LNCAP (cell line): ENCODE results near the gene PPP2R5D.

ENCODE experiments used
- CTCF ChIP-seq: fragments of 450-650 bp; IDR thresholded peaks from 2 replicates; pipeline ENCODE4 v1.5.1; 2017; ENCODE audit warnings: mild to moderate bottlenecking

PPP2R5D gene

DNA sequence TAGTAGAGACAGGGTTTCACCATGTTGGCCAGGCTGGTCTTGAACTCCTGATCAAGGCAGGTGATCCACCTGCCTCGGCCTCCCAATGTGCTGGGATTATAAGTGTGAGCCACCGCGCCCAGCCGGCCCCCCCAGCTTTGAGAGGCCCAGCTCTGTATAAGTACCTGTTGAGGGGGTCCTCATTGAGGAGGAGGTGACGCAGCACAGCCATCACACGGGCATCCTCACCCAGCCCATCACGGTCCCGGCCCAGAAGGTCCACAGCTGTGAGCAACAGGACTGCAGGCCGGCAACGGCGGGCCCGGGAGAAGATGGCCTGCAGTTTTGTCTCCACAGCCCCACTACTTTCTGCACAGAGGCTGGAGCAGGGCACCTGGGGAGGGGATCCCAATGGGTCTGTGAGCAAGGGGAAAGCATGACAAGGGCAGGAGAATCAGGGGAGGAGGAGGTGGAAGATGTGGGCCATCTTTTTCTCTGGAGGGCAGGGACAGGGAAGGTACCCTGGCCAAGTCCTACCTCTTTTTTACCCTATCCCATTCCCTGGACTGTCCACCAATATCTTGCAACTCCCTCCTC lies 16.2 kb upstream of the PPP2R5D start:
- TF ChIP-seq CTCF, result no peak

- TF ChIP-seq CTCF, result no peak
Measured at GRCh38 chr6:42968783-42969182, 15.6 kb upstream of the PPP2R5D start.

- TF ChIP-seq CTCF, result no peak
Measured at GRCh38 chr6:42969431-42969830, 14.9 kb upstream of the PPP2R5D start.

GRCh38 chr6:42969934-42970333 lies 14.4 kb upstream of the PPP2R5D start:
- no peak for TF ChIP-seq CTCF

DNA sequence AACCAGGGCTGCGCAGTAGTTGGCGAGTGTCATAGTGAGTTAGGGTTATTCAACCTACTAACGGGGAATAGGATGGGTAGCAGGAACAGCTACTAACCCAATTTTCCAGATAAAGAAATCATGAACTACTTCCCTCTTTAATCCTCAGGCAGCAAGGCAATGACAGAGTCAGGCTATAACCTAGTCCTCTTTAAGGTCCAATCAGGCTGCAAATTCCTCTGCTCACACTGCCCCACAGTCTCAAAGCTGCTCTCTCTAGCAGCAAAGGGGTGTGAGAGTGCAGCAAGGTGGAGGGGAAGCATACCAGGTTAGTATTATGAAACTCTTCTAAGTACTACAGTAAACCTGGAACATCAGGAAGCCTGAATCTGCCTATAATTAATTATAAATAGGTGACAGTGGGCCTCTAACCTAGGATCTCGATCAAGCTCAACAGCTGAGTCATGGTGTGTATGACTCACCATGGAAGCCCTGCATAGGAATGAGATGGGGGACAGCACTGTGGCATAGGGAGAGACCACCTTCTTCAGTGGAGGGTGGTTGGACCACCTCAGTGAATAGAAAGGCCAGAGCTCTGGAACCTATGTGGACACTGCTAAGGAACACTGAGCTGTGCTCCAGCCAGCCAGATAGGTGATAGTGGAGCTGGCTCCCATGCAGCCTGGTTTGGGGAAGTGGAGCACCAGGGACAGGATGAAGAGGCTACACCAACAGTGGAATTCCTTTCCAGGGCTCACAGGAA lies 13.3 kb upstream of the PPP2R5D start:
- TF ChIP-seq CTCF, result no peak

DNA sequence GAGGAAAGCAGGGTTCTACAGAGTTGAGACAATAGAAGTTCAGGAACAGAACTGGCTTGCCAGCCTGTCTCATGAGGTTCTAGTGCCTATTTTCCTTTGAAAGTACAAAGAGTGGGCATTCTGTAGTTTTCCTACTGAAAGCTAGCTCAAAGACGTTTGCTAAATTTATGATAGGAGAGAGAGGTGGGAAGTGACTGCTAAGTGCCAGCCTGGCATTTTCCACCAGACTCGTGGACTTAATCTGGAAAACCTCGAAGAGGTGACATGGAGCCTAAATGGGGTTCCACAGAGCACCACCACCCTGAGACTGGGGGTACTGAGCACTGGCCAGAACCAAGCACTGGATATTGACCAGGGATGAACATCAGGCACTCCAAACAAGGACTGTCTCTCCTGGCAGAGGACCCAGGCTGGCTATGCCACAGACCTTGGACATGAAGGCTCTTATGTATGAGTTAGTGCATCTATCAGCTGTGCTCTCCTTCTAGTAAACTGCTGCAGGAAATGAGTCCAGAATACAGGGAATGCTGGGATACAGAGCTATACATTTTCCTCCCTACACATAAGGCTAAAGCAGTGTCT lies 12.5 kb upstream of the PPP2R5D start:
- no peak for TF ChIP-seq CTCF

DNA sequence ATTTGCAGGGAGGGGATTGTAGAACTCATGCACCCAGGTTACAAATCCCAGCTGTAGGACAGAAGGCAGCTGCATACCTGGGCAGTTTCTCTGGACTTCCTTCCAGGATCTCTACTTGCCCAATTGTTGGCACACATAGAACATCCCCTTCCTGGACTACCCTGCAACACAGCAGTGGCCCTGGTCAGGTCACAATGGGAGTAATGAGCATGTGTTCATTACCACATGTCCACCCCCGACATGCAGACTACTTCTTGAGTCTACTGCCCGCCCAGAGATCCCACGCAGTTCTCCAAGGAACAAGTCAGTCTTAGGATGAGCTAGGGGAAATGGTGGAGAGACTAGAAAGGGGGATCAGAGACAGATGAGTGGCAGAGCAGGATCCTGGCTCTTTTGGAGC lies 10.4 kb upstream of the PPP2R5D start:
- no peak for TF ChIP-seq CTCF
